HG02943 (cell line): Measurements from ENCODE around the gene ATM.
A peak's percentile ranks its signal among the peaks of the same experiment; 100 is the strongest.

Experiments used
- ATAC-seq: cut with Tn5 transposase; IDR thresholded peaks from one replicate; pipeline ENCODE4 v1.9.1; 2021; ENCODE audit warnings: mild to moderate bottlenecking, low read depth, moderate library complexity; ENCODE audit not compliant: unreplicated experiment

The ATM gene

GRCh38 chr11:108222574-108223347 is at the start of gene ATM, which contains the start of gene NPAT:
ATM (plus strand) TSS chr11:108223067; CDS start chr11:108227625, 4,558 bp downstream.
NPAT (minus strand) TSS chr11:108222638; CDS start chr11:108222536, 102 bp downstream.
- ATAC-seq: peak; percentile 87

- no peak for ATAC-seq
Measured at GRCh38 chr11:108177570-108177969, 45.3 kb upstream of the ATM start.

GRCh38 chr11:108193725-108194124 is 29.1 kb upstream of the ATM start:
- ATAC-seq: no peak

GRCh38 chr11:108196901-108197300 is 26.0 kb upstream of the ATM start:
- ATAC-seq: no peak

- ATAC-seq: no peak
Measured at GRCh38 chr11:108197351-108197750, 25.5 kb upstream of the ATM start.

GRCh38 chr11:108198833-108199232 is 24.0 kb upstream of the ATM start:
- no peak for ATAC-seq

- ATAC-seq: peak; percentile 56
Measured at GRCh38 chr11:108199446-108200321, 23.2 kb upstream of the ATM start.

GRCh38 chr11:108203075-108203474 is 19.8 kb upstream of the ATM start:
- no peak for ATAC-seq

- no peak for ATAC-seq
Measured at GRCh38 chr11:108204376-108204775, 18.5 kb upstream of the ATM start.

GRCh38 chr11:108204929-108205499 is 17.9 kb upstream of the ATM start:
- ATAC-seq: no peak

- no peak for ATAC-seq
Measured at GRCh38 chr11:108206171-108206570, 16.7 kb upstream of the ATM start.

GRCh38 chr11:108206969-108207682 is 15.7 kb upstream of the ATM start:
- no peak for ATAC-seq

GRCh38 chr11:108207683-108208060 is 15.2 kb upstream of the ATM start:
- ATAC-seq: no peak

GRCh38 chr11:108210441-108210840 is 12.4 kb upstream of the ATM start:
- ATAC-seq: no peak

GRCh38 chr11:108213784-108214183 is 9.1 kb upstream of the ATM start:
- ATAC-seq: no peak

GRCh38 chr11:108216988-108217387 is 5.9 kb upstream of the ATM start:
- ATAC-seq: no peak

GRCh38 chr11:108218455-108218854 is 4.4 kb upstream of the ATM start:
- no peak for ATAC-seq

GRCh38 chr11:108218912-108219783 is 3.7 kb upstream of the ATM start:
- no peak for ATAC-seq

- ATAC-seq: no peak
Measured at GRCh38 chr11:108220721-108221336, 2.0 kb upstream of the ATM start.
